GM18858 (cell line): Measurements from ENCODE around the gene PRSS33.

Experiments used
- ATAC-seq: cut with Tn5 transposase; IDR thresholded peaks from one replicate; pipeline ENCODE4 v1.9.1; 2021; ENCODE audit not compliant: unreplicated experiment

PRSS33 gene

DNA sequence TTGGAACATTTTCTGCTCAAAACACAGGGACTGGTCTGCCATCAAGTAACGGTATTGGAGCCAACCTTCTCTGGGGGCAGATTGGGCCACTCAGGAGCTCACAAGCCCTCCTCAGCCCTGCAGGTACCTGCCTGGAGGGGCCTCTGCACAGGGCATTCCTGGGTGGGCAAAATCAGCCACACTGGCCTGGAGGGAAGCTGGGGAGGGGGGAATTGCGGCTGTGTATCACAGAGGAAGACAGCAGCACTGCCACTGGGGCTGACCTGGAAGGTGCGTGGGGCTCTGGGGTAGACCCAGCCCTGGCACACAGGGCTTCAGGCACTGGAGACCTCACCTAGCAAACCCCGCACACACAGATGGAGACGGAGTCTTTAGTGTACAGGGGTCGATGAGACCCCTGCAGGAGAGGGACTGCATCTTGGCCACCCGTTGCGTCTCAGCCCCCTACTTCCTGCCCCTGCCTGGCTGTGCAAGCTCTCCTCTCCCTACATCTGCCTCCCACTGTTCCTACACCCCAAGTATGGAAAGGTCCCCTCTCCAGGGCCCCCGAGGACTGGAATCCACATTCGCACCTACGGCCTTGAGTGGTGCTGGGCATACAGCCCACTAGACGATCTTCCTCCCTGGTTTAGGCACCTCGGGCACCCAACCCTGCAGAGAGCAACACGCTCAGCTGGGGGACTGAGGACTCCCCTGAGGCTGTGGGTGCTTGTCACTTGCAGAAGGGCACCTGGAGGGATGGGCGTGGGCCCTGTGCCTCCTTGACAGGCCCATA, 42.1 kb downstream of the PRSS33 start:
- ATAC-seq, result no peak

DNA sequence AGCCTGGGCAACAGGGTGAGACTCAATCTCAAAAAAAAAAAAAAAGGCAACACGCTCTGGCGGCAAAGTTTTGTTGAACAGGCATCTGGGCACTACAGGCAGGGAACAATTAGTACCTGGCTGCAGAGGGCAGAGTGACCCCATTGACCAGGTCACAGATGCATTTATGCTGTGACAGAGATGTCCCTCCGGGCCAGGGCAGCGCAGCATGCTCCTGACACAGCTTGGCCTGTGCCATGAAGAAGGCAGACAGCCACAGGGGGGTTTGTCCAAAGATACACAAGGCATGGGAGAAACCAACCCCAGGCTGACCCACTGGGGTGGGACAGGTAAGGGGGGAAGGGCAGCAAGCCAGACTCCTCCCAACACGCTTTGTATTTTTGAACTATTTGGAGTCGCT, 42.6 kb downstream of the PRSS33 start:
- ATAC-seq, result no peak

DNA sequence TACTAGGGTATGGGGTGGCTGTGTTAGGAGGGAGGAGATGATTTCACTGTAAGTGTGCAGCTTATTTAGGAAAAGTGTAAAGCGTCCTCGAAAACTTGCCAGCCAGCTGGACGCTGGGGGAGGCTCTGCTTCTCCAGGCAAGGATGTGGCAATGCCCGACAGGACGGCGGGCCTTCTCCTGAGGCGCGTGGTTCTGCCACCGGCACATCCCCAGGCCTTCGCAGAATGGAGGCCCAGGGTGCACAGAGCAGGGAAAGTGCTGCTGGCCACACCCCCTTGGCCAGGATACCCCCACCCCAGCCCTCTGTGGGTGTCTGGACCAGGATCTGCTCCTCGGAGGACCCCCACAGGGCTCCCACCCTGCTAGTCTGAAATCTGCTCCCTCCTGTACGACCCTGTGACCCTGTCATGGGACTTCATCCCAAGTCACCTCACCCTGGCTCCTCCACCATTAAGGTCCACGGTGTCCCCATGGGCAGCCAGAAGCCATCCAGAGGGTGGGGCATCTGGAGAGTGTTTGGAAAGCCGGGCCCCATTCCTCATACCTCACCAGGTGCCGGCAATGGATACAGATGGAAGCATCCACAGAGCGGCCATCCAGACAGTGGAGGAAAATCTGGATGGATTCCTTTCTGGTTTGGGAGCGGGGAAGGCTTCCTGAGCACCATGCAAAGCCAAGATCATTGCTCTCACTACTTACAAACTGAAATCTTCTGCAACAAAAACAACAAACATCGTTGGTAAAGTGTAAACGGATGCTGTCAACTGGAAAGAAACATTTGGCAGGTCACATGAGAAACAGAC, 44.2 kb downstream of the PRSS33 start:
- ATAC-seq, result no peak

DNA sequence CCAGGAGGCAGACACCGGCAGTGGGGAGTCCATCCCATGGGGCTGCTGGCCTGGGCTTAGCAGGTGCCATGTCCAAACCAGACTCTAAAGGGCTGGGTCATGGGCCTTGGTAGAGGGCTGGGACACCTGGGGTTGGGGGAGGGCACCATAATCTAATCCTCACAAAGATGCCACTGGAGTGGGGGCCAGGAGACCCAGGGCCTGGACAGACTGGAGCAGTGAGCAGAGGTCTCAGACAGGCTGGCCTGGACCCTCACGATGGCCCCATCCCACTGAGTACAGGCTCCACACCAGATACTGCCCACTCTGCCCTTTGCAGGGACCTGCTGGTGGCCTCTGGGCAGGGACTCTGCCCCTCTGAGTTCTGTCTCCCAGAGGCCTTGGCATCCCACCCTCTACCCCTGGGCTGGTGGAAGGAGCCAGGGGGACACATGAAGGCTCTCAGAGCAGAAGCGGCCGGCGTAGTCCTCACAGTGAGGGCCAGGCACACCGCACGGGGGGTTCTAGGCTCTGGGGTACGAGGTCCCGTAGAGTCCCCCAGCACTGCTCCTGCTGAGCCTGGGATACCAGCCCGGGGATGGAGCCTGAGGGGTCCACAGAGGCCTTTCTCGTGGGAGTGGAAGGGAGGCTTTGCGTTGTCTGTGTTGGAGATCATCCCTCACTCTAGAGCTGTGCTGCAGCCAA, 44.9 kb downstream of the PRSS33 start:
- ATAC-seq, result no peak

DNA sequence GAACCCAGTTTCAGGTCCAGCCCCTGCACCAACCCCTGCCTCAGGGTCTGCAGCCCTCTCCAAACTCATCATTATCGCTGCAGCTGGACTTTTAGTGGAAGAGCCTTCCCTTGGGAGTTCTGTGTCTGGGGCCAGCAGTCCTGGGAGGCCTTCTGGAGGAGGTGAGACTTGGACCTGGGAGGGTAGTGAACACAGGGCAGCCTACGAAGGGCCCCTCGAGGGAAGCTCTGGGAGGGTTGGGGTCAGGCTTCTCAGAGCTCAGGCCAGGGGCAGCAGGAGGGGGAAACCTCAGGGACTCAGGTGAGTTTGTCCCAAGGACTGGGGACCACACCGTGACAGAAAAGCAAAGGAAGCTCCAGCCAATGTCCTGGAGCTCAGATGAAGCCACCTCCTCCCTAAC, 46.2 kb downstream of the PRSS33 start:
- ATAC-seq, result no peak

DNA sequence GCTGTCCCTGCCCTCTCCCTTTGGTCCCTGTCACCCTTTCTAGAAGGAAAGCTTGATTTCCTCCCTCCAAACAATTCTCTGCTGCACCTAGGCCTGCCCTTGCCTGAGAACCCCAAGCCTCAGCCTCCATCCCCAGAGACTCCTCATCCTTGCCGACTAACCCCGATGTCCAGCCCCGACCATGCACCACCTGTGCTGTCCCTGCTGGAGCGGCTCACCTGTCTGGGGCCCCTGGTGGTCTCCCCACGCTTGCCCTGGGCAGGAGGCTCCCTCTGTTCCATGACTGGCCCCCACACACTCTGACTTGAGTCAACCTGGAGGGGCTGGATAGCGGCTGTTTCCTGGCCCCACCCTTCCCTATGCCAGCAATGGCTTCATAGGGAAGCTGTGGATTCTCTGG, 46.9 kb downstream of the PRSS33 start:
- ATAC-seq, result no peak

DNA sequence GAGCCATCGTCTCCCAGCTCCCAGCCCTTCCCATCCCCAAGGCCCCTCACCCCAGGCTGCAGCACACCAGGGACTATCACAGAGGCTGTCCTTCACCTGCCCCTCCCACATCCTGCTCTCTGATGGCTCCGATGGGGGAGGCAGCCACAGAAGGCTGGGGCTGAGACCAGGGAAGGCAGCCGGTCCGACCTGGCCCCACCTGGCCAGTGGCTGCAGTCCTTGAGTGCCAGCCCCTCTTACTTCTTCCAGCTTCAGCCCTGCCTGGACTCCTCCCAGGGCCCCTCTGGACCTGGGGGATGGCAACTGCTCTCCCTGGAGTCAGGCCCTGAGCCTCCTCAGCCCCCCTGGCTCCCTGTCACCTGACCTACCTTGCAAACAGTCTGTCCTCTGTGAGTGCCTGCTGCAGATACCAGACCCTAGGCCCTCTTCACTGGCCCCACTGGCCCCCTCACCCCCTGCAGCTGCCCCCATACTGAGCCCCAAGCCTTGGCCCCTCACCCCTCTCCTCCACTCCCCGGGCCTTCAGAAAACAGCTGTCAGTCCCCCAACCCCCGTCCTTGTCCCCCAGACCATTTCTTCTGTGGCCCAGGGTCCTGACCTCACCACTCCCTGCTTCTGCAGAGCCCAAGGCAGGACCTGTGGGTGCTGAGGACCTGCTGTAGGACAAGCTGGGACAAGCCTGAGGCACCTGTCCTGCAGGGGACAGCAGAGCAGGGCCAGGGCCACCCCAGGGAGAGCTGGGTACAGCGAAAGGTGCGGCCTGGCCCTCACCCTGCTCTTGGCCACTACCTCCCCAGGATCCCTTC, 47.5 kb downstream of the PRSS33 start:
- ATAC-seq, result no peak

DNA sequence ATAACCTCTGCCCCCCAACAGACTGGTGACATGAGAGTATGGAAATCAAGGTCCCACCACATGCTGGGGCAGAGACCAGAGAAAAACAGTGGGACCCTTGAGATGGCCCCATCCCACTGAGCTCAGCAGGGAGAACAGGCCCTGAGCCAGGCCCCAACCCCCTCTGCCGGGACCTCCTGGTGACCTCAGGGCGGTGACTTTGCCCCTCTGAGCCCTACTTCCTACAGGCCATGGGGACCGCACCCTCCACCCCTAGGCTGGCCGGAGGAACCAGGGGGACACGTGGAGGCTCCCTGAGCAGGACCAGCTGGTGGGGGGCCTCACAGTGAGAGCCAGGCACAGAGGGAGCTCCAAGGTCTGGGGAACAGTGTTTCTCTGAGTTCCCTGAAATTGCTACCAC, 48.7 kb downstream of the PRSS33 start:
- no peak for ATAC-seq

DNA sequence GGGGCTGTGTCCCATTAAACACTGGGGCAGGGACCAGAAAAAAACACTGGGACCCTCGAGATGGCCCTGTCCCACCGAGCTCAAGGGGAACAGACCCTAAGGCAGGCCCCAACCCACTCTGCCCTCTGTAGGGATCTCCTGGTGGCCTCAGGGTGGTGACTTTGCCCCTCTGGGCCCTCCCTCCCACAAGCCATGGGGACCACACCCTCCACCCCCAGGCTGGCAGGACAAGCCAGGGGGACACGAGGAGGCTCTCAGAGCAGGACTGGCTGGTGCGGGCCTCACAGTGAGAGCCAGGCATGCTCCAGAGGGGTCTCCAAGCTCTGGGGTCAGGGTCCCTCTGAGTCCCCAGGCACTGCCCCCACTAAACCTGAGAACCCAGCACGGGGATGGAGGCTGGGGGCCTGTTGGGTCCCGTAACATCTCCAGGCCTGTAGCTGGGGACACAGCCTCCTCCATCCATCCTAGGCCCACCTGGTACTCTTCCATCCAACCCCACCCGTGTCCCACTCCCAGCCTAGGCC, 49.4 kb downstream of the PRSS33 start:
- no peak for ATAC-seq

DNA sequence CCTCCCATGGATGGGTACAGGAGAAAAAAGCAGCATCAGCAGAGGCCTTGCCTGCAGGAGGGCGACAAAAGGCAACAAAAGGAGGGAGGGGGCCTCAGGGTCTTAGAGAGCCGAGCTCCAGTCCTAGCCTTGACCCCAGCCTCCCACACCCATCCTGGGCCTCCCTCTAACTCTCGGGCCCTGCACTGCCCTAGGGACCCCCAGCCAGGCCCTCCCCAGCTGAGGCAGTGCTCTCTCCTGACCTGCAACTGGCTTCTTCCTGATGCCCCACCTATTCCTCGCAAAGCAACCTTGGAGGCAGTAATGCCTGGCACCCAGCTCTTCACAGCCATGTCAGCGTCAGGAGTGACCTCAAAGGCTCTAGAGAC, 50.1 kb downstream of the PRSS33 start:
- no peak for ATAC-seq

DNA sequence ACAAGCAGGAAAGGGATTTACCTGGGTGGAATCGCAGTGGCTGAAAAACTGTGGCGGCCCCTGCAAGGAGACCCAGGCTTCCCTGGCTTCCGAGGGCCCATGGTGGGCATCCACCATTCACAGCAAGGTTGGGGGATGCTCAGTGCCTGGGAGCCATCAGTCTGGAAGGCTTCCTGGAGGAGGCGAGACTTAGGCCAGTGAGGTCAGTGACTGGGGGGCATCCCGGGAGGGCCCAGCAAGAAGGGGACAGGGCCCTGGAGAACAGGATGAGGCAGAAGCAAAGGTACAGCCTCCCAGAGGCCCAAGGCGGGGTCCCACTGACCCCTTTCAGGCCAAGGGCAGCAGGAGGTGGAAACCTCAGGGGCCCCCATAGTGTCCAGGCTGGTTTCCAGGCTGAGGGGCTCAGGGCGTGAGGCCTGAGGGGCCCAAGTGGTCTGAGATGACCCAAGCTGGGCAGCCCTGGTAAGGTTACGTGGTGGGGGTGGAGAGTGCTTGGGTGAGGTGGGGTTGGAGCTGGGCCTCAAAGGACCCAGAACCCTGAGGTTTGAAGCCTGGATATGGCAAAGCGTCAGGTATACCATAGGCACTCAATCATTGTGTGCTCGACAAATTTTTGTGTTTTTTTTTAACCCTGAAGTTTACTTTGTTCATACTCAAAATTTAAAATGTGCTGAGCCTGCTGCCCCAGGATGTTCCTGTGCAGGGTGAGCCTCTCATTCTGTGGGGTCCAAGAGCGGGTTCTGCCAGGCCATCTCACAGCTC, 50.7 kb downstream of the PRSS33 start:
- no peak for ATAC-seq

DNA sequence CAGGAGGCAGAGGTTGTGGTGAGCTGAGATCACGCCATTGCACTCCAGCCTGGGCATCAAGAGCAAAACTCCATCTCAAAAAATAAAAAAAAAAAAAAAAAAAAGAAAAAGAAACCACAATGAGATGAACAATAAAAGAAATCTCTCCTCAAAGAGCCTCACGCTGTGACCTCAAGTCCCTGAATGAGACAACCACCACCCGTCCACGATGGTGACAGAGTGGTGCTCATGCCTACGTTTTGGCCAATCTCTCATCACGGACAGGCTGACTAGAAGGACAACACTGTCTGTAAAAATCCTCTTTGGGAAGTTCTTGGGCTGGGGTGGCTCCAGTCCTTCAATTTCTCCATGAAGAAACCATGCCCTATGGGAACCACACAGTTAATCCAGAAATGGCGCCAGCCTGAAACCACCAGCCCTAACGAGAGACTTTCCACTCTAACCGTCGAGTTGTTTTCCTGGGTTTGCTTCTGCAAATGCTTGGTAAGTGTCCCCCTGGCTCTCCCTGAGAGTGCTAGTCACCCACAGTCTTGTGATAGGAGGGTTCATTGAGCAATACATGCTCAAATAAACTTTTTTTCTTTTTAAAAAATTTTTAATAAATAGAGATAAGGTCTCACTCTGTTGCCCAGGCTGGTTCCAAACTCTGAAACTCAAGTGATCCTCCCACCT, 52.4 kb downstream of the PRSS33 start:
- no peak for ATAC-seq
